Urinary bladder (tissue), 4 donors: Measurements from ENCODE around the gene SH2D4B. TPM values are rescaled to one million over a fixed set of nuclear protein-coding genes. Genes with fewer than 3 reads are reported as not detected.
"Not testable (repeated sequence)": the region's sequence is repeated elsewhere in the genome, so short reads cannot be mapped to it uniquely, and the experiment has no call there.

Experiments
- DNase-seq: peaks from one replicate; pipeline ENCODE4 v3.0.0-alpha.2; 2015; ENCODE audit errors: extremely low spot score
- H3K27ac ChIP-seq: one replicate; pipeline ENCODE4 v1.5.1; 2013; ENCODE audit warnings: low read depth, mild to moderate bottlenecking, moderate library complexity
- H3K36me3 ChIP-seq: one replicate; pipeline ENCODE4 v1.6.1; 2013; ENCODE audit warnings: mild to moderate bottlenecking, moderate library complexity; ENCODE audit not compliant: insufficient read depth
- H3K4me1 ChIP-seq: one replicate; pipeline ENCODE4 v1.6.1; 2013; ENCODE audit warnings: mild to moderate bottlenecking, moderate library complexity; ENCODE audit not compliant: insufficient read depth
- H3K4me3 ChIP-seq: one replicate; pipeline ENCODE4 v1.5.1; 2013; ENCODE audit warnings: low read depth, low read length
- WGBS: extraction: QIAGEN DNeasy Blood & Tissue Kit; methylation state at CpG from one replicate; pipeline ENCODE4 v1.1.7; 2013; 5-methylcytosine and 5-hydroxymethylcytosine counted together
- polyA plus RNA-seq: library from polyadenylated mRNA; stranded (reverse); fragments of 200-250 nt; gene quantifications from one replicate; pipeline ENCODE4 v1.2.3, GENCODE V29; 2013
- total RNA-seq: library from RNA; depleted of rRNA; stranded (reverse); fragments of >200 nt; gene quantifications from one replicate; pipeline ENCODE4 v1.2.3, GENCODE V29; 2014
- donor health status: healthy with polysubstance abuse.
- donor health status: healthy.

The SH2D4B gene
- total and polyA plus RNA-seq, 2 donors: 0.16 TPM; not detected in 1

GRCh38 chr10:80538481-80539185, 931 bp downstream of the SH2D4B start:
- no peak for DNase-seq
- Histone ChIP-seq H3K36me3 (no peaks in the 10 kb centered on the region), H3K27ac (no peak overlapping the region), H3K4me3 (no peak overlapping the region), H3K4me1 (no peaks in the 10 kb centered on the region)
- WGBS: 91% methylated on average over 16 of the region's 16 CpGs

- Histone ChIP-seq H3K27ac (no peak overlapping the region), H3K4me3 (no peak overlapping the region), H3K4me1 (no peaks in the 10 kb centered on the region), H3K36me3 (no peaks in the 10 kb centered on the region)
- DNase-seq: no peak
- WGBS: 74% methylated on average over 7 of the region's 7 CpGs
Observed at GRCh38 chr10:80539421-80540031, 1.8 kb downstream of the SH2D4B start.

- no peak overlapping the region for H3K4me3 ChIP-seq
- no peaks in the 10 kb centered on the region for H3K4me1 ChIP-seq
- no peak for DNase-seq
- H3K36me3 ChIP-seq: no peaks in the 10 kb centered on the region
- H3K27ac ChIP-seq: no peak overlapping the region
- WGBS: 76% methylated on average over 11 of the region's 11 CpGs
Observed at GRCh38 chr10:80540136-80540535, 2.4 kb downstream of the SH2D4B start.

GRCh38 chr10:80540618-80540980, 2.9 kb downstream of the SH2D4B start:
- Histone ChIP-seq H3K27ac (no peak overlapping the region), H3K4me1 (no peaks in the 10 kb centered on the region), H3K36me3 (no peaks in the 10 kb centered on the region), H3K4me3 (no peak overlapping the region)
- no peak for DNase-seq
- 66% methylated on average over 9 of the region's 9 CpGs for WGBS

GRCh38 chr10:80540981-80541750, 3.5 kb downstream of the SH2D4B start:
- Histone ChIP-seq H3K27ac (no peak overlapping the region), H3K4me1 (no peaks in the 10 kb centered on the region), H3K4me3 (no peak overlapping the region), H3K36me3 (no peaks in the 10 kb centered on the region)
- WGBS: 76% methylated on average over 11 of the region's 11 CpGs
- no peak for DNase-seq

- Histone ChIP-seq H3K27ac (no peak overlapping the region), H3K4me3 (no peak overlapping the region), H3K36me3 (no peaks in the 10 kb centered on the region), H3K4me1 (no peaks in the 10 kb centered on the region)
- WGBS: 79% methylated on average over 4 of the region's 4 CpGs
- DNase-seq: no peak
Observed at GRCh38 chr10:80542053-80542452, 4.4 kb downstream of the SH2D4B start.

GRCh38 chr10:80542652-80543318, 5.1 kb downstream of the SH2D4B start:
- DNase-seq: no peak
- Histone ChIP-seq H3K4me1 (no peaks in the 10 kb centered on the region), H3K36me3 (no peaks in the 10 kb centered on the region), H3K27ac (no peak overlapping the region), H3K4me3 (no peak overlapping the region)
- 85% methylated on average over 19 of the region's 19 CpGs for WGBS

- 96% methylated on average over 25 of the region's 25 CpGs for WGBS
- not testable (repeated sequence) for DNase-seq
Observed at GRCh38 chr10:80543319-80543672, 5.6 kb downstream of the SH2D4B start.

GRCh38 chr10:80544316-80544953, 6.7 kb downstream of the SH2D4B start:
- Histone ChIP-seq H3K27ac (no peak overlapping the region), H3K36me3 (no peaks in the 10 kb centered on the region), H3K4me1 (no peaks in the 10 kb centered on the region), H3K4me3 (no peak overlapping the region)
- 95% methylated on average over 12 of the region's 12 CpGs for WGBS
- no peak for DNase-seq

More at GRCh38 chr10:80543319-80543672, 5.6 kb downstream of the SH2D4B start:
- H3K27ac ChIP-seq, H3K36me3 ChIP-seq, H3K4me1 ChIP-seq, H3K4me3 ChIP-seq: not testable (repeated sequence)

- no peaks in the 10 kb centered on the region for H3K4me1 ChIP-seq
- 89% methylated on average over 7 of the region's 7 CpGs for WGBS
- DNase-seq: no peak
- no peaks in the 10 kb centered on the region for H3K36me3 ChIP-seq
- no peak overlapping the region for H3K27ac ChIP-seq
- H3K4me3 ChIP-seq: no peak overlapping the region
Observed at GRCh38 chr10:80545258-80545881, 7.7 kb downstream of the SH2D4B start.

GRCh38 chr10:80552151-80552646, 14.5 kb downstream of the SH2D4B start:
- no peak for DNase-seq
- WGBS: 21% methylated on average over 5 of the region's 5 CpGs
- H3K4me1 ChIP-seq: no peaks in the 10 kb centered on the region
- no peak overlapping the region for H3K27ac ChIP-seq
- H3K36me3 ChIP-seq: no peaks in the 10 kb centered on the region
- H3K4me3 ChIP-seq: no peak overlapping the region

- no peak for DNase-seq
- Histone ChIP-seq H3K4me1 (no peaks in the 10 kb centered on the region), H3K36me3 (no peaks in the 10 kb centered on the region), H3K27ac (no peak overlapping the region), H3K4me3 (no peak overlapping the region)
- 90% methylated on average over 5 of the region's 5 CpGs for WGBS
Observed at GRCh38 chr10:80553436-80553835, 15.7 kb downstream of the SH2D4B start.

- 84% methylated on average over 5 of the region's 5 CpGs for WGBS
- no peak for DNase-seq
- no peak overlapping the region for H3K27ac ChIP-seq
- H3K4me1 ChIP-seq: no peaks in the 10 kb centered on the region
- no peak overlapping the region for H3K4me3 ChIP-seq
- no peaks in the 10 kb centered on the region for H3K36me3 ChIP-seq
Observed at GRCh38 chr10:80554050-80554449, 16.3 kb downstream of the SH2D4B start.
